ENCODE results near the gene PCNP. TPM values are rescaled to one million over a fixed set of nuclear protein-coding genes. Genes with fewer than 3 reads are reported as not detected.
"Not testable (repeated sequence)": the region's sequence is repeated elsewhere in the genome, so short reads cannot be mapped to it uniquely, and the experiment has no call there.

Gene PCNP
- total RNA-seq, 1 donor from 2014 or later, result 190 TPM

DNA sequence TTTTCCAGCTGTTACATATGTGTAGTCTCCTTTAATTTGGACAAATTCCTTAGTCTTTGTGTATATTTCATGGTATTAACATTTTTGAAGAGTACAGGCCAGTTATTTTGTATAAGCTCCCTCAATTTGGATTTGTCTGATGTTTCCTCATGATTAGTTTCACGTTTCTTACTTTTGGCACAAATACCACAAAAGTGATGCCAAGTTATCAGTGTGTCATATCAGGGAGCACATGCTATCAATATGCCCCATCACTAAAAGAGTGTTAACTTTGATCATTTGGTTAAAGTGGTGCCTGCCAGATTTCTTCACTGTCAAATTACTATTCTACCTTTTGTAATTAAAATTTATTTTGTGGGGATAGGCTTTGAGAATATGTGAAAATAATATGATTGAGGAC lies 14.6 kb downstream of the PCNP start:
- intact Hi-C loops (cut with micrococcal nuclease), result loop anchor here (5.0 kb wide), 1 partner anchor 49 kb away; no protein-coding TSS in a partner anchor
- Mint-ChIP-seq H3K4me1 (ENCODE audit: low read depth) (peaks cover 23% of the 10 kb centered on the region), H3K27me3 (ENCODE audit: low read depth) (no peaks in the 10 kb centered on the region), H3K36me3 (ENCODE audit: low read depth) (peaks cover 83% of the 10 kb centered on the region), H3K9me3 (no peaks in the 10 kb centered on the region), H3K27ac (peak overlapping the region; percentile 22), H3K4me3 (ENCODE audit: low read depth) (no peak overlapping the region)
- DNase-seq (ENCODE audit: low spot score), result no peak

DNA sequence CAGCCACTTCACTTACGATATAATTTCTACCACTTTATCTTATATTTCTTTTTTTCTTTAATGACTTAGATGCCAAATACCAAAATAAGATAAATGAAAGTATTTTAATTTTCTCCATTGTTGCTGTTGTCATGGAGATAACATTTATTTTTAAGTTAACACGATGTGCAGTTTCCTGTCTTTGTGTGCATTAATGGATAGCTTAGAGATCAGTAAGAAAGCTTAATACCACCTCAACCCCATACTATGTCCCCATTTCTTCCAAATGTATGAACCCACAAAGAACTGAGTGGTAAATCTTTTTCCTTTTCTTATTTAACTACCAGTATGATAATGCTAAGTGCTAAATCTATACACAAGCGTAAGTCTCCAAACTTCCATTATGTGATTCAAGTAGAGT lies 17.1 kb downstream of the PCNP start:
- Mint-ChIP-seq H3K4me1 (ENCODE audit: low read depth) (peaks cover 21% of the 10 kb centered on the region), H3K36me3 (ENCODE audit: low read depth) (peaks cover 73% of the 10 kb centered on the region), H3K27me3 (ENCODE audit: low read depth) (no peaks in the 10 kb centered on the region), H3K4me3 (ENCODE audit: low read depth) (no peak overlapping the region), H3K27ac (no peak overlapping the region), H3K9me3 (no peaks in the 10 kb centered on the region)
- intact Hi-C loops (cut with micrococcal nuclease), result no loop called here
- DNase-seq (ENCODE audit: low spot score), result no peak

DNA sequence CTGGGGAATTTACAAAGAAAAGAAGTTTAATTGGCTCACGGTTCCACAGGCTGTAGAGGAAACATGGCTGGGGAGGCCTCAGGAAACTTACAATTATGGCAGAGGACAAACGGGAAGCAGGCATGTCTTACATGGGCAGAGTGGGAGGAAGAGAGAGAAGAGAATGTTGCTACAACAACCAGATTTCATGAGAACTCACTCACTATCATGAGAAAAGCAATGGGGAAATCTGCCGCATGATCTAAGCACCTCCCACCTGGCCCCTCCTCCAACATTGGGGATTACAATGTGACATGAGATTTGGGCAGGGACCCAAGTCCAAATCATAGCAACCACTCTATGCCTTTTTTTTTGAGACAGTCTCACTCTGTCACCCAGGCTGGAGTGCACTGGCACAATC lies 28.8 kb downstream of the PCNP start:
- Mint-ChIP-seq H3K27ac (no peak overlapping the region), H3K4me3 (ENCODE audit: low read depth) (no peak overlapping the region), H3K36me3 (ENCODE audit: low read depth) (peaks cover 12% of the 10 kb centered on the region), H3K9me3 (peaks cover 4% of the 10 kb centered on the region), H3K27me3 (ENCODE audit: low read depth) (no peaks in the 10 kb centered on the region), H3K4me1 (ENCODE audit: low read depth) (peaks cover 2% of the 10 kb centered on the region)
- intact Hi-C loops (cut with micrococcal nuclease), result no loop called here
- DNase-seq (ENCODE audit: low spot score), result no peak

DNA sequence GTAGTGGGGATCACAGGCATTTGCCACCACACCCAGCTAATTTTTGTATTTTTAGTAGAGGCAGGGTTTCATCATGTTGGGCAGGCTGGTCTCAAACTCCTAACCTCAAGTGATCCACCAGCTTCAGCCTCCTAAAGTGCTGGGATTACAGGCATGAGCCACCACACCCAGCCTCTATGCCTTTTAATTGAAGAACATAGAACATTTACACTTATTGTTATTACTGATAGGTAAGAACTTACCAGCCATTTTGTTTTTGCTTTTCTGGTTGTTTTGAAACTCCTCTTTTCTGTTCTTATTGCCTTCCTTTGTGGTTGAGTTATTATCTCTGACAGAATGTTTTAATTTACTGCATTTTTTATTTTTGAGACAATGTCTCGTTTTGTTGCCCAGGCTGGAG lies 29.2 kb downstream of the PCNP start:
- Mint-ChIP-seq H3K9me3 (peaks cover 4% of the 10 kb centered on the region), H3K4me3 (ENCODE audit: low read depth) (no peak overlapping the region), H3K27me3 (ENCODE audit: low read depth) (no peaks in the 10 kb centered on the region), H3K4me1 (ENCODE audit: low read depth) (peaks cover 2% of the 10 kb centered on the region), H3K36me3 (ENCODE audit: low read depth) (peaks cover 12% of the 10 kb centered on the region), H3K27ac (no peak overlapping the region)
- intact Hi-C loops (cut with micrococcal nuclease), result no loop called here
- no peak for DNase-seq (ENCODE audit: low spot score)

DNA sequence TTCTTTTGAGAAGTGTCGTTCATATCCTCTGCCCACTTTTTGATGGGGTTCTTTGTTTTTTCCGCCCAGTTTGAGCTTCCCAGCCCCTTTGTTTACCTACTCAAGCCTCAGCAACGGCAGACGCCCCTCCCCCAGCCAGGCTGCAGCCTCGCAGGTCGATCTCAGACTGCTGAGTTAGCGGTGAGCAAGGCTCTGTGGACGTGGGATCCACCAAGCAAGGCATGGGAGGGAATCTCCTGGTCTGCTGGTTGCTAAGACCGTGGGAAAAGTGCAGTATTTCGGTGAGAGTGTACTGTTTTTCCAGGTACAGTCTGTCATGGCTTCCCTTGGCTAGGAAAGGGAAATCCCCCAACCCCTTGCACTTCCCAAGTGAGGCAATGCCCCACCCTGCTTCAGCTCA lies 31.4 kb downstream of the PCNP start:
- H3K9me3 Mint-ChIP-seq; H3K4me1 Mint-ChIP-seq (ENCODE audit: low read depth); H3K4me3 Mint-ChIP-seq (ENCODE audit: low read depth); intact Hi-C loops (cut with micrococcal nuclease); DNase-seq (ENCODE audit: low spot score); H3K27me3 Mint-ChIP-seq (ENCODE audit: low read depth); H3K27ac Mint-ChIP-seq; H3K36me3 Mint-ChIP-seq (ENCODE audit: low read depth): not testable (repeated sequence)

DNA sequence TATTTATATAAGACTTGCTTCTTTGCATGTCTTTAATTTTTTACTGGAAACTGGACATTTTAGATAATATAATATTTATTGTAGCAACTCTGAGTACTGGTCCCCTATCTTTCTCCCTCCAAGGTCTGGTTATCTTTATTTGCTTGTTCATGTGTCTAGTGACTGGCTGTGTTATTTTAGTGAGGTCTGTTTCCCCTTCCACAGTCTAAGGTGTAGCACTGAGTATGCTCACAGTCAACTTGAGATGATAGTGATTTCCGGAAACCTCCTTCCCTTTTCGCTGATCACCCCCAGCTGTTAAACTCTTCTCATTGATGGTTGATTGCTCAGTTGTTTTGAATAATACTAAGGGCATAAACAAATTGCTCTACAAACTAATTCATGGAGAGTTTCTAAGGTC lies 37.0 kb downstream of the PCNP start:
- H3K27me3 Mint-ChIP-seq (ENCODE audit: low read depth), result no peaks in the 10 kb centered on the region
- no peak overlapping the region for H3K27ac Mint-ChIP-seq
- intact Hi-C loops (cut with micrococcal nuclease), result no loop called here

DNA sequence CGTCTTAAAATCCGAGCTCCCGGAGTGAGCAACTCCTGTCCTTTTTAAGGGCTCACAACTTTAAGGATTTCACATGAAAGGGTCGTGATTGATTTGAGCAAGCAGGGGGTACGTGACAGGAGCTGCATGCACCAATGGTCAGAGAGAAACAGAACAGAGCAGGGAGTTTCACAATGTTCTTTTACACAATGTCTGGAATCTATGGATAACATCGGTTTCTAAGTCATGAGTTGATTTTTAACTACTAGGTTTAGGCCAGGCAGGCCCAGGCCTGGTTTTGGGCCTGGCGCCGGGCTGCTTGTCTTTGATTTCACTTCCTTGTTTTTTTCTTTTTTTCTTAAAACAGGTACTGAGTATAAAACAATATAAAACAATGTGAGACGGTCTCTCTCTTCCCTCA lies 39.0 kb downstream of the PCNP start:
- H3K27ac Mint-ChIP-seq; H3K36me3 Mint-ChIP-seq (ENCODE audit: low read depth); H3K27me3 Mint-ChIP-seq (ENCODE audit: low read depth); intact Hi-C loops (cut with micrococcal nuclease); DNase-seq (ENCODE audit: low spot score); H3K4me1 Mint-ChIP-seq (ENCODE audit: low read depth); H3K4me3 Mint-ChIP-seq (ENCODE audit: low read depth); H3K9me3 Mint-ChIP-seq: not testable (repeated sequence)

More for the DNA sequence above, 37.0 kb downstream of the PCNP start:
- H3K4me1 Mint-ChIP-seq (ENCODE audit: low read depth), result no peaks in the 10 kb centered on the region
- no peaks in the 10 kb centered on the region for H3K9me3 Mint-ChIP-seq
- DNase-seq (ENCODE audit: low spot score), result no peak
- H3K4me3 Mint-ChIP-seq (ENCODE audit: low read depth), result no peak overlapping the region
- no peaks in the 10 kb centered on the region for H3K36me3 Mint-ChIP-seq (ENCODE audit: low read depth)

DNA sequence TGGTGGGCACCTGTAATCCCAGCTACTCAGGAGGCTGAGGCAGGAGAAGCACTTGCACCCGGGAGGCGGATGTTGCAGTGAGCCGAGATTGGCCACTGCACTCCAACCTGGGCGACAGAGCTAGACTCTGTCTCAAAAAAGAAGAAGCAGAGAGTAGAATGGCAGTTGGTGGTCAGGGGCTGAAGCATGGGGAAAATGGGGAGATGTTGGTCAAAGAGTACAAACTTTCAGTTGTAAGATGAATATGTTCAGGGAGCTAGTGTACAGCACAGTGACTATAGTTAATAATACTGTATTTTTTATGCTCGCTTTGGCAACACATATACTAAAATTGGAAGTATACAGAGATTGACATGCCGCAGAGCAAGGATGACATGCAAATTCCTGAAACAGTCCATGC lies 41.5 kb downstream of the PCNP start:
- no peaks in the 10 kb centered on the region for H3K4me1 Mint-ChIP-seq (ENCODE audit: low read depth)
- no peaks in the 10 kb centered on the region for H3K9me3 Mint-ChIP-seq
- no peaks in the 10 kb centered on the region for H3K36me3 Mint-ChIP-seq (ENCODE audit: low read depth)
- H3K4me3 Mint-ChIP-seq (ENCODE audit: low read depth), result no peak overlapping the region
- no peak for DNase-seq (ENCODE audit: low spot score)
- H3K27me3 Mint-ChIP-seq (ENCODE audit: low read depth), result no peaks in the 10 kb centered on the region
- intact Hi-C loops (cut with micrococcal nuclease), result no loop called here
- H3K27ac Mint-ChIP-seq, result no peak overlapping the region

DNA sequence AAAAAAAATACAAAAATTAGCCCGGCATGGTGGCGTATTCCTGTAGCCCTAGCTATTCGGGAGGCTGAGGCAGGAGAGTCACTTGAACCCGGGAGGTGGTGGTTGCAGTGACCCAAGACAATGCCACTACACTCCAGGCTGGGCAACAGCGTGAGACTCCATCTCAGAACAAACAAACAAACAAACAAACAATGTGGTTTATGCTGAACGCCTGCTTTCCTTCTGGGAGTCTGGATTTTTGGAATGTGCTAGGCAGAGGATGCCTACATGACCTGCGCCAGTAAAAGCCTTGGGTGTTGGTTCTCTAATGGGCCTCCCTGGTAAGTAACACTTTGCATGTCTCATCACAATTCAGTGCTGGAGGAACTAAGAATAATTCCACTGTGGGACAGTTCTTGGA lies 43.5 kb downstream of the PCNP start:
- H3K36me3 Mint-ChIP-seq (ENCODE audit: low read depth), result no peaks in the 10 kb centered on the region
- no peak overlapping the region for H3K4me3 Mint-ChIP-seq (ENCODE audit: low read depth)
- no peaks in the 10 kb centered on the region for H3K4me1 Mint-ChIP-seq (ENCODE audit: low read depth)
- H3K27me3 Mint-ChIP-seq (ENCODE audit: low read depth), result no peaks in the 10 kb centered on the region
- no peak overlapping the region for H3K27ac Mint-ChIP-seq
- intact Hi-C loops (cut with micrococcal nuclease), result no loop called here
- H3K9me3 Mint-ChIP-seq, result no peaks in the 10 kb centered on the region
- DNase-seq (ENCODE audit: low spot score), result no peak

DNA sequence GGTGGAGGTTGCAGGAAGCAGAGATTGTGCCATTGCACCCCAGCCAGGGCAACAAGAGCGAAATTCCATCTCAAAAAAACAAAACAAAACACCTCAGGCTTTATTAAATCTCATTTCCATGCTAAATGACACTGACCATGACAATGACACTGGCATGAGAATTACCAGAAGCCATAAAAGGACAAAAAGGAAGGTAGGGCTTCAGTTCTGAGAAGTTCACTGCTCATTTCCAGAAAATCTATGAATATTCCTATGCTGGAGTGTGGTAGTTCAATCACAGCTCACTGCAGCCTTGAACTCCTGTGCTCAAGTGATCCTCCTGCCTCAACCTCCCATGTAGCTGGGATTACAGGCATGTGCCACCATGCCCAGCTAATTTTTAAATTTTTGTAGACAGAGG lies 44.7 kb downstream of the PCNP start:
- no peaks in the 10 kb centered on the region for H3K9me3 Mint-ChIP-seq
- H3K4me1 Mint-ChIP-seq (ENCODE audit: low read depth), result no peaks in the 10 kb centered on the region
- intact Hi-C loops (cut with micrococcal nuclease), result no loop called here
- no peaks in the 10 kb centered on the region for H3K27me3 Mint-ChIP-seq (ENCODE audit: low read depth)
- H3K36me3 Mint-ChIP-seq (ENCODE audit: low read depth), result no peaks in the 10 kb centered on the region
- no peak for DNase-seq (ENCODE audit: low spot score)
- no peak overlapping the region for H3K27ac Mint-ChIP-seq
- no peak overlapping the region for H3K4me3 Mint-ChIP-seq (ENCODE audit: low read depth)

DNA sequence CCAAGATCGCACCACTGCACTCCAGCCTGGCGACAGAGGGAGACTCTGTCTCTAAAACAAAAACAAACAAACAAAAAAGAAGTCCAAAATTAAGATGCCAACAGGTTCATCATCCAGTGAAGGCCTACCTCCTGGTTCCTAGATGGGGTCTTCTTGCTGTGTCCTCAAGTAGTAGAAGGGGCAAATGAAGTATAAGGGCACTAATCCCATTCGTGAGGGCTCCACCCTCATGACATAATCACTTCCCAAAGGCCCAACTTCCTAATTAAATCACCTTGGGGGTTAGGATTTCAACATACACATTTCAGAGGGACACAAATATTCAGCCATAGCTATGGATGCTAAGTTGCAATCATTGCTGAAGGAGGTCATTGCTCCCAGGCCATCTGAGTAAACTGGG lies 45.8 kb downstream of the PCNP start:
- Mint-ChIP-seq H3K27me3 (ENCODE audit: low read depth) (no peaks in the 10 kb centered on the region), H3K9me3 (peaks cover under 1% of the 10 kb centered on the region), H3K27ac (no peak overlapping the region), H3K4me1 (ENCODE audit: low read depth) (no peaks in the 10 kb centered on the region), H3K36me3 (ENCODE audit: low read depth) (peaks cover under 1% of the 10 kb centered on the region), H3K4me3 (ENCODE audit: low read depth) (no peak overlapping the region)
- intact Hi-C loops (cut with micrococcal nuclease), result no loop called here
- DNase-seq (ENCODE audit: low spot score), result no peak

DNA sequence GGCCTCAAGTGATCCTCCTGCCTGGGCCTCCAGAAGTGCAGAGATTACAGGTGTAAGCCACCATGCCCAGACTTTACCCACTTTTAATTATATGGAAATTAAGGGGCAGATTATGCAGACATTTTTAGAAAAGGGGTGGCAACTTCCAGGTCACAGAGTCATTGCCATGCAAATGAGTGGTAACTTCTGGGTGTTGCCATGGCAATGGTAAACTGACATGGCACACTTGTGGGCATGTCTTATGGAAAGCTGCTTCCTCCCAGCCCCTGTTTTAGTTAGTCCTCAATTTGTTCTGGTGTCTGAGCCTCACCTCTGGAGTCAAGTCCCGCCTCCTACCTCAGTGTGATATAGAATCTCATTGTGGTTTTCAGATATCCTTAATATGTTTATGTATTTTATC lies 49.7 kb downstream of the PCNP start:
- DNase-seq (ENCODE audit: low spot score), result no peak
- Mint-ChIP-seq H3K27ac (no peak overlapping the region), H3K27me3 (ENCODE audit: low read depth) (no peaks in the 10 kb centered on the region), H3K4me3 (ENCODE audit: low read depth) (no peak overlapping the region), H3K9me3 (peaks cover 5% of the 10 kb centered on the region), H3K4me1 (ENCODE audit: low read depth) (no peaks in the 10 kb centered on the region), H3K36me3 (ENCODE audit: low read depth) (peaks cover 3% of the 10 kb centered on the region)
- intact Hi-C loops (cut with micrococcal nuclease), result no loop called here

DNA sequence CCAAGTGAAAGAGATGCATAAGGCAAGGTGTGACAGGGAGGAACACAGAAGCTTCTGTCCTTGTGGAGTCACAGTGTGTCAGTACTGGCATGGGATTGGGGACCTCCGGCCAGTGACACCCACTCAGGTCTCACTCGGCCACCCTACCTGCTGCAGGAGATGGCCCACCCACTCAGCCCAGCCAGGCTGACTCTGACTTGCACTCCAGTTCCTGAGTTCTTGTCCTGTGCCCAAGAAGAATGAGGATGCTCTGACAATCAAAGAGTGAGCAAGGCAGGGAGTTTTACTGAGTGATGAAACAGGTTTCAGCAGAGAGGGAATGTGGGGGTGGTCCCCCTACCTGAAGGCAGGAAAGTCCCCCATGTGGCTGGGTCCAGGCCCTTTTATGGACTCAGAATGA lies 50.9 kb downstream of the PCNP start:
- Mint-ChIP-seq H3K27ac (no peak overlapping the region), H3K27me3 (ENCODE audit: low read depth) (no peaks in the 10 kb centered on the region), H3K4me1 (ENCODE audit: low read depth) (no peaks in the 10 kb centered on the region), H3K4me3 (ENCODE audit: low read depth) (no peak overlapping the region), H3K36me3 (ENCODE audit: low read depth) (peaks cover 3% of the 10 kb centered on the region), H3K9me3 (peaks cover 5% of the 10 kb centered on the region)
- intact Hi-C loops (cut with micrococcal nuclease), result no loop called here
- no peak for DNase-seq (ENCODE audit: low spot score)

DNA sequence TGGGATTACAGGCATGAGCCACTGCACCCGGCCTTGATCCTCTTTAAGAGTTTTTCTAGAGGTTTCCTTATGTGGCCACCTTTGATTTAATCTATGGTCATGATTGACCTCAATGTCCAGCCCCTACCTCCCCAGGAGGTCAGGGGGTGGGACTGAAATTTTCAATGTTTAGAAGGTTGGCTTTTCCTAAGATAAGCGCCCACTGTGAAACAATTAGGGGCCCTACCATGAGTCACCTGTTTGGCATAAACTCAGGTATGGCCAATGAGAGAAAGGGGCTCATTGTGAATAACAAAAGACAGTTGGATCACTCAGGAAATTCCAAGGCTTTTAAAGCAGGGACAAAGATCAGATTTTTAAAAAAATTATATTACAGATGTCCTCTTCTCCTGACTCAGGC lies 51.9 kb downstream of the PCNP start:
- Mint-ChIP-seq H3K27ac (no peak overlapping the region), H3K9me3 (peaks cover 5% of the 10 kb centered on the region), H3K4me3 (ENCODE audit: low read depth) (no peak overlapping the region), H3K4me1 (ENCODE audit: low read depth) (no peaks in the 10 kb centered on the region), H3K36me3 (ENCODE audit: low read depth) (peaks cover 3% of the 10 kb centered on the region), H3K27me3 (ENCODE audit: low read depth) (no peaks in the 10 kb centered on the region)
- intact Hi-C loops (cut with micrococcal nuclease), result no loop called here
- DNase-seq (ENCODE audit: low spot score), result no peak
